Measurements from ENCODE around the gene MMD. TPM values are rescaled to one million over a fixed set of nuclear protein-coding genes. Genes with fewer than 3 reads are reported as not detected.
"Not testable (repeated sequence)": the region's sequence is repeated elsewhere in the genome, so short reads cannot be mapped to it uniquely, and the experiment has no call there.

MMD gene
- total RNA-seq, 1 experiment from 2014 or later, result 40.8 TPM

GRCh38 chr17:55446581-55447205 lies 25.1 kb upstream of the MMD start:
- Mint-ChIP-seq H3K27me3 (ENCODE audit: low read depth) (no peaks in the 10 kb centered on the region), H3K4me1 (peaks cover 30% of the 10 kb centered on the region), H3K27ac (no peak overlapping the region), H3K9me3 (peaks cover 4% of the 10 kb centered on the region), H3K4me3 (no peak overlapping the region), H3K36me3 (no peaks in the 10 kb centered on the region)
- ChIA-PET CTCF (no interaction called here), POLR2A (interaction anchor here (0.7 kb wide), 1 partner anchor 12 kb away, joined by 6 read pairs; no protein-coding TSS in a partner anchor)
- no peak for ATAC-seq
- no peak for DNase-seq (ENCODE audit: low spot score)
- 0 out of 2 replicates have a peak, but pooled peaks have one; percentile 27 for TF ChIP-seq GABPB1 (CRISPR knock-in tag; IDR thresholded peaks at IDR 0.05)
- TF ChIP-seq ZNF219 (CRISPR knock-in tag; IDR thresholded peaks at IDR 0.05; ENCODE audit: borderline replicate concordance), result no peak

- H3K4me1 Mint-ChIP-seq, result peaks cover 27% of the 10 kb centered on the region
- H3K27me3 Mint-ChIP-seq (ENCODE audit: low read depth); ATAC-seq; DNase-seq (ENCODE audit: low spot score); CTCF ChIA-PET; H3K36me3 Mint-ChIP-seq; H3K9me3 Mint-ChIP-seq; H3K4me3 Mint-ChIP-seq; H3K27ac Mint-ChIP-seq: not testable (repeated sequence)
- POLR2A ChIA-PET, result interaction anchor here (0.7 kb wide), 2 partner anchors 13 to 281 kb away, joined by 6 read pairs; no protein-coding TSS in a partner anchor
These were observed 24.4 kb upstream of the MMD start for GRCh38 chr17:55446004-55446403.

GRCh38 chr17:55444471-55445441 lies 23.1 kb upstream of the MMD start:
- Mint-ChIP-seq H3K4me1 (peaks cover 27% of the 10 kb centered on the region), H3K9me3 (peaks cover 4% of the 10 kb centered on the region), H3K36me3 (no peaks in the 10 kb centered on the region), H3K27me3 (ENCODE audit: low read depth) (no peaks in the 10 kb centered on the region), H3K4me3 (no peak overlapping the region), H3K27ac (no peak overlapping the region)
- TF ChIP-seq ATF1 (CRISPR knock-in tag; IDR thresholded peaks at IDR 0.05) (no peak), ZMAT4 (CRISPR knock-in tag; IDR thresholded peaks at IDR 0.05) (no peak), ESRRA (CRISPR knock-in tag; IDR thresholded peaks at IDR 0.05; ENCODE audit: borderline replicate concordance) (no peak), RORB (CRISPR knock-in tag; IDR thresholded peaks at IDR 0.05) (no peak), ZNF671 (CRISPR knock-in tag; IDR thresholded peaks at IDR 0.05) (no peak)
- ATAC-seq (peak; percentile 34), DNase-seq (ENCODE audit: low spot score) (no peak)
- POLR2A ChIA-PET, result no interaction called here
- CTCF ChIA-PET, result no interaction called here

GRCh38 chr17:55443904-55444303 lies 22.3 kb upstream of the MMD start:
- Mint-ChIP-seq H3K4me1 (peaks cover 33% of the 10 kb centered on the region), H3K9me3 (peaks cover 4% of the 10 kb centered on the region)
- POLR2A ChIA-PET, result no interaction called here

More at GRCh38 chr17:55443904-55444303, 22.3 kb upstream of the MMD start:
- Mint-ChIP-seq H3K4me3 (no peak overlapping the region), H3K27me3 (ENCODE audit: low read depth) (no peaks in the 10 kb centered on the region), H3K27ac (no peak overlapping the region), H3K36me3 (no peaks in the 10 kb centered on the region)
- no peak for TF ChIP-seq PRDM15 (CRISPR knock-in tag; IDR thresholded peaks at IDR 0.05)
- TF ChIP-seq NFE2L1 (CRISPR knock-in tag; IDR thresholded peaks at IDR 0.05), result no peak
- TF ChIP-seq GTF2I (CRISPR knock-in tag; conservative IDR thresholded peaks at IDR 0.05), result no peak
- no peak for TF ChIP-seq ATF6 (CRISPR knock-in tag; IDR thresholded peaks at IDR 0.05)
- TF ChIP-seq ELF4 (CRISPR knock-in tag; IDR thresholded peaks at IDR 0.05; ENCODE audit: low read depth), result no peak
- CTCF ChIA-PET, result no interaction called here
- ATAC-seq (no peak), DNase-seq (ENCODE audit: low spot score) (no peak)
